CD4-positive, alpha-beta T cell treated with Interleukin-6 for 4 hours (primary cell): ENCODE measurements around the gene SIPA1L3.
"Not testable (repeated sequence)": the region's sequence is repeated elsewhere in the genome, so short reads cannot be mapped to it uniquely, and the experiment has no call there.

Experiments
- DNase-seq: peaks from one replicate; pipeline ENCODE4 v3.0.0-alpha.2; 2020; ENCODE audit warnings: mixed read lengths

The SIPA1L3 gene

GRCh38 chr19:37920591-37921450 is 13.8 kb downstream of the SIPA1L3 start:
- no peak for DNase-seq

GRCh38 chr19:37924573-37924972 is 17.6 kb downstream of the SIPA1L3 start:
- DNase-seq: not testable (repeated sequence)

GRCh38 chr19:37925212-37925611 is 18.2 kb downstream of the SIPA1L3 start:
- DNase-seq: no peak

DNA sequence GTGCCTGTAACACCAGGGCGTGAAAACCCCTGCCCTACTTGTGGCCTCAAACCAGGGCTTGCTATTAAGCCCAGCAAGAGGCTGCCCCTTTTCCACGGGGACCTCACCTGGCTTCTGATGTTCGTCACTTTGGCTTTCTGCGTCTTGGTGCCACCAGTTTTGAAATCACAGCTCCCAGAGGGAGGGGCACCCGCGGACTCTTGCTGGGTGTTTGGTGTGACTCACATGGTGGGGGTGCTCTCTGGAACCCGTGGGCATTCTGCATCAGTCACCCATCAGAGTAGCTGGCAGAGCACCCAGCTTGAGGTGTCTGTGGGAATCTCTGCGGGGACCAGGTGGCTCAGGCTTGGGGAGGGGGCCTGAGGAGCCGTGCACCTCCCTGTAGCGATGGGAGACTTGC is 19.2 kb downstream of the SIPA1L3 start:
- DNase-seq: no peak

- no peak for DNase-seq
Measured at GRCh38 chr19:37926711-37927110, 19.7 kb downstream of the SIPA1L3 start.

DNA sequence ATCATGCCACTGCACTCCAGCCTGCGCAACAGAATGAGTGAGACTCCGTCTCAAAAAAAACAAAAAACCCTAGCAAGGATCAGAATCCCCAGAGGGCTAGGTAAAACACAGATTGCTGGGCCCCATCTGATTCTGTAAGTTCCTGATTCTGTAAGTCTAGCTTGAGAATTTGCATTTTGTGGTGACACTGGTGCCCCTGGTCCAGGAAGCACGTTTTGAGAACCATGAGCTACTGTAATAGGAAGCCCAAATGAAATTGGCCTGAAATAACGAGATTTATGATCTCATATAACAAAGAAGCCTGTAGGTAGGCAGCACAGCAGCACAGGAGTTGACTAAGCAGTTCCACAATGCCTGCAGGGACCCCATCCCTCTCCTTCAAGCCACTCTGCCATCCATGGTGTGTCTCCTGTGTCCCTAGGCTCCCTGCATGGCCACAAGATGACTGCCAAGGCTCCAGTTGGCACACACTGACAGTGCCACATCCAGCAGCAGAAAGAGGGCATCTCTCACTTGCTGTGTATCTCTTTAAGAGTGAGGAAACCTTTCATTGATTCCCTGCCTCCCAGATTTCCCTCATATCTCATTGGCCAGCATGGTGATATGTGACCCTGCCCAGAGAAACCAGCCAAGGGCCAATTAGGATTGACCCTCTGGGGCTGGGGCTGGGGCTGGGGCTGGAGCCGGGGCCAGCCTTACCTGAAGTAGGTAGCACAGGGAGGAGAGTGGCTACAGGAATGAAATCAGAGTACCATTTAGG is 21.7 kb downstream of the SIPA1L3 start:
- no peak for DNase-seq

- no peak for DNase-seq
Measured at GRCh38 chr19:37929355-37929923, 22.4 kb downstream of the SIPA1L3 start.

GRCh38 chr19:37930416-37930815 is 23.4 kb downstream of the SIPA1L3 start:
- no peak for DNase-seq

DNA sequence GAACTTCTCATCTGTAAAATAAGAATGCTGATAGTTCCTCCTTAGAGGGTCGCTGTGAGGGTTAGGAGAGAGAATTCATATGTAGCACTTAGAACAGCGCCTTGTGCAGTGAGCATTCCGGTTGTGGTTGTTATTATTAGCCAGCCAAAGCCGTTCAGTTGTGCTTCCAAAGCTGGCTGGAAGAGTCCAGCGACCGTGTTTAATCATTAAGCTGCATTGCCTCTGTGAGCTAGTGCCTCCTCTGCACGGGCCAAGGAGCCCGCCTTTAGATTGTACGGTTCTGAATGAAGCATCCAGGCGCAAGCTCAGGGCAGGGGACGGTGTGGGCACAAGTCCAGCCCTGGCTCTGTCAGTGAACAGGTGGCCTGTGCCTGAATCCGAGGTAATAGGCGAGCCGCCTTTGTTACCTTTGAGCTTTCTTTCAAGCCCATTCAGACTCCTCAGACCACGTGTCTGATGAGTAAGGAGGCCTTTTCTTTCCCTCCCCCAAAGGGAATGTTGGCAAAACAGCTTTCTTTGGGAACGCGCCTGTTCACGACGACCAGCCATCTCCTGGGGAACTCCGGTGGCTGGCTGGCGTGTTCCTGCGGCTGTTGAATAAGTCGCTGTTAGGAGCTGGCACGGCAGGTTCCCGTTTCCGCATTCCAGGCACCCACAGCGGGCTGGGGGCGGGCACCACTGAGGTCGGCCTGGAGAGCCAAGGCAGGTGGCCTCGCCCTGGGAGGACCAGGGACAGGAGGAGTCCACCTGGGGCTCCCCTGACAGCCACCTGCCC is 25.1 kb downstream of the SIPA1L3 start:
- peak; percentile 9 for DNase-seq

DNA sequence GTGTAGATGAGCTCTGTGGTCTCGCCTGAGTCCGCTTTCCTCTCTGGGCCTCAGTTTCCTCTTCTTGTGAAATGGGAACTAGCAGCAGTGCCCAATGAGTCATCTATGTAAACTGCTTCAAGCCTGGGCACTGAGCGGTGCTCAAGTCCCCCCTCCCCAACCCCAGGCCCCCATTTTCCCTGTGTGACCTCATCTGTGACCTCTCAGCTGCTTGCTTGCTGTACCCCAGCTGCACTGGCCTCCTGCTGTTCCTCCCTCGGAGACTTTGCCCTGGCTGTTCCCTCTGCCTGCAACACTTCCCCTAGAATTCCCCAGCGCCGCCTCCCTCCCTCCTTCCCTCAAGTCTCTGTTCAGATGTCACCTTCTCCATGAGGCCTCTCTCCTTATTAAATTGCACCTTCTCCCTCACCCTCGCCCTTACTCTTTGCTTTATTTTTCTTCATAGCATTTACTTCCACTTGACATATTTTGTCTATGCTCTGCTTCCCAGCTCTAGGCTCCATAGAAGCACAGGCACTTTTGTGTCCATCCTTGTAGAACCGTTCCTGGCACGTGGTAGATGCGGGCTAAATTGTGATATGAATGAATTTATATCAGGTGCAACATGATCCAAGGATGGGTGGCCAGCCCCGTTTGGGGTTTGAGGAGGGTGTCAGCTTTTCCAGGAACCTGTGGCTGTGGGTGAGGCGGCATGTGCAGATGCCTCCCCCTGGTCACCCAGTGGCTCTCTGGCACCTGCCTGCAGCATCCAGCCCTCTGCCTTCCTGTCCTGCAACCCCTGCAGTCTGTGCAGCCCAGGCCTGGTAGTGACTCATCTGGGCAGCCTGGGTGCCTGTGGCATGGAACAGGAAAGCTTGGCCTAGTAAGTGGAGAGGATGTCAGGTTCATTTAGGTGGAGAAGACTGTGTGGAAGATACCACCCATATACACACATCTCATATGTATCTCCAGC is 26.3 kb downstream of the SIPA1L3 start:
- no peak for DNase-seq

DNA sequence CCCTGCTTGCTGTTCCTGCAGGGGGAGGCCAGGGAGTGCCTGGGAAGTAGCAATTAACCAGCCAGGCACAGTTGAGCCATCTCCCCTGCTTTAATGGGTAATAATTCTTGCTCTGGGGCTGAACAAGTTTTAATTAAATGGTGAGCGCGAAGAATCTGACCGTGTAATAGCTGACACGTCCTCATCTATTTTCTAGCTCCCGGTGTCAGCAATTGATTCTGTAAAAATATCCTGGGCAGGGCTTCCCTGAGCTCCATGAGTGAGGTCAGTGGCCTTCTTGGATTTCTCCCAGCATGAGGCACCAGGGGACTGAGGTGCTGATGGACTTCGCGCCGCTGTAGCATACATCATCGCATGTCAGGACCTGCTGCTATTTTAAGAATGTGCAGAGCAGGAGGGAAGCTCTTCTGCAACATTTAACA is 26.9 kb downstream of the SIPA1L3 start:
- no peak for DNase-seq

DNA sequence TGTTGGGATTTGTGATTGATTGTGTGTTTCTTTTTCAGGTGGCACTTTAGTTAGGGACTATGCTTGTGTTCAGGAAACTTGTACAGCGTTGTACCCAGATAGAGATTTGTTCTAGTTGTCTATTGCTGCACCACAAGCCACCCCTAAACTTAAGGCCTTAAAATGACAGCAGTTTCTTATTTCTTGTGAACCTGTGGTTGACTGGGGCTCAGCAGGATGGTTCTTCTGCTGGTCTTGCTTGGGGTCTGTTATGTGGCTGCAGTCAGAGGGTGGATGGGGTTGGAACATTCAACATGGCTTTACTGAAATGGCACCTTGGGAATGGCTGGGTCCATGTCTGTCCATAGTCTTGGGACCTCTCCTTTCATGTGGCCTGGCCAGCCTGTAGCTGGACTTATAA is 28.3 kb downstream of the SIPA1L3 start:
- DNase-seq: no peak

DNA sequence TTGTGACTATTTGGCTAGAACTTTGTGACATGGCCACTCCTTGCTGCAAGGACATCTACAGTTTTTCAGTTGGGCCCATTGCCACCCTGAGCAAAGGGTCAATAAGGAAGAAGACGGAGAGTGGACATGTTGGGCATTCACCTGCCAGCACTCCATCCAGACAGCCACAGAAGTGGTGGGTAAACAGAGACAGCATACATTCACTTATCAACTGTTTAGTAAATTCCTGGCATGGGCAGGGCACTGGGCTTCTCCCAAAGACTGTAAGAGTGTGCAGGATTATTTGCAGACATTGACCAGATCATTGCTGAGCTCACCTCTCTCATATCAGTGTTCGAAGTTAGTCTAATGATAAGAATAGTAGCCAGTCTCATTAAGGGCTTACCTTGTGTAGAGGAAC is 29.2 kb downstream of the SIPA1L3 start:
- DNase-seq: no peak

DNA sequence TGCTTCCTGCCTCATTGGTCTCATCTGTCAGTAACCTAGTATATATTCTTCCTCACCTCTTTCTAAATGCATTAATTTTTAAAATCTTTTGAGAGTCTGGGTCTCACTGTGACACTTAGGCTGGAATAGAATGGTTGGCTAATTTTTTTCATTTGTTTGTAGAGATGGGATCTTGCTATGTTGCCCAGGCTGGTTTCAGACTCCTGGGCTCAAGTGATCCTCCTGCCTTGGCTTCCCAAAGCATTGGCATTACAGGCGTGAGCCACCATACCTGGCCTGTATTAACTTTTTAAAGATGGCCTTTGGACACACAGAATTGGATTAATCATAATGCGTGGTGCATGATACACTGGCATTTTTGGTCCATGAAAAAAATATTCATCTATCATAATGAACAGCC is 29.9 kb downstream of the SIPA1L3 start:
- DNase-seq: no peak

DNA sequence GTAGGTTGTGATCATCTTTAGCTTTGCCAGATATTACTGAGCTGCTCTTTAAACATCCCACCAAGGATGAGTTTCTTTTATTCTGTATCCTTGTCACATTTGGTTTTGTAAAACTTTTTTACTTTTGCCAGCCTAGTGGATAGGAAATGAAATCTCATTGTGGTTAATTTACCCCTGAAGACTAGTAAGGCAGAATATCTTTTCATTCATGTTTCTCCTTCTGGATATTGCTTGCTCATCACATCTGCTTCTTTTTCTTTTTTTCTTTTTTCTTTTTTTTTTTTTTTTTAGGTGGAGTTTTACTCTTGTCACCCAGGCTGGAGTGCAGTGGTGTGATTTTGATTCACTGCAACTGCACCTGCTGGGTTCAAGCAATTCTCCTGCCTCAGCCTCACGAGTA is 31.3 kb downstream of the SIPA1L3 start:
- no peak for DNase-seq

DNA sequence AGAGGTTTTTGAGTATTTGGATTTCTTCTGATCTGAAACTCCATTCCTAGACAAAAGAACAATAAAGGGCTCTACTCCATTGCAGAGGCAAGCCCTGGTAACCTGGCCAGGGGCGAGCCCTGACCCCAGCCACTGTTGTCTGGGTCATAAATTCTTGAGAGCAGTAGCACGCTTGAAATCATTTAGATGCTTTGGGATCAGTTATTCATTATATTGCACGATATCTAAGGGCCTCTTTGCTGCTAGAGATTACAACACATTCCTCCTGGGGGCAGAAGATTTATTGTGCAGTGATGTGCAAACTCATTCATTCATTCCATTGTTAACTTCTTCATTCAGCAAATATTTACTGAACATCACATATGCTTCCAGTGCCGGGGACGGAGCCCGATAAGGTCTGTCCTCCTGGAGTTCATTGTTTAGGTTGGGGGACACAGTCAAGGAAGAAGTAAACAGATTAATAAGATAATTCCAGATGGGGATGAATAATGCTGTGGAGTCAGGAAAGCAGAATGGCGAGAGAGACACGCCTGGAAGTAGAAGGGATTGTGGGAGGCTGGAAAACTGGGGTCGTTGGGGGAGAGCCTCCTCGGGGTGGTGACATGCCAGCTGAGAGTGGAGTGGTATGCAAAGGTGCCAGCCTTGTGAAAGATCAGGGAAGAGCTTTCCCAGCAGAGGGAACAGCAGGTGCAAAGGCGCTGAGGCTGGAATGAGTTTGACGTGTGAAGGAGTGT is 34.9 kb downstream of the SIPA1L3 start:
- no peak for DNase-seq

DNA sequence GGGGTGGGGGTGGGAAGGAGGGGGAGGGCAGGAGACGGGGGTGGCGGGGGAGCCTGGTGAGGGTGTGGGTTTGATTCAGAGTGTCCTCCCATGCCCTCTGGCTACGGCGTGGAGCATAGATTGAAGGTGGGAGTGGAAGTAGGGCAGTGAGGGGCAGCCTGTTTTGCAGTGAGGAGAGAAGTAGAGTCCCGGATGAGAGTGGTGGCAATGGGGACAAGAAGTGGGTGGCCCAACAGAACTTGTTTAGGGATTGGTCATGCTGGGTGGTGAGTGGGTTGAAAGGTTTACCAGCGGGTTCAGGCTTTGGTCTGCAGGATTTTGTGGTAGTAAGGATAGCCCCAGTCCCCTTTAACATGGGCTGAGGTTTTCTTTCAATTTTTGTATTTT is 35.5 kb downstream of the SIPA1L3 start:
- DNase-seq: no peak

DNA sequence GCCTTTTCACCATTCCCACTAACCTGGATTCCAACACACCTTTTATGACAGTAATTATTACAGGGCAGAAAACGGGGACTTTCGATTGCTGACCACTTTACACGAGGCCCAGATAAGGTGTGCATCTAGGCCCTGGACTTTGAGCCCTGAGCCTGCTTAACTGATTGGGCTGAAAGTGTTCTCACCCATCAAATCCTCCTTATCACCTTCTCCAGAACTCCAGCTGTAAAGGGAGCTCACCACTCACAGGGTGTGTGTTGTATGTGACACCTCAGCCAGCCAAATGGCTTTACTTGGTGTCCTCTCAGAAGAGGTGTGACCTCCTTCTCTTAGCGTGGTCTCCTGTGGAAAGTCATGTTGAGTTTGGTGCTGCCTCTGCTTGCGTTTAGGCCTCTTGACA is 36.5 kb downstream of the SIPA1L3 start:
- no peak for DNase-seq

DNA sequence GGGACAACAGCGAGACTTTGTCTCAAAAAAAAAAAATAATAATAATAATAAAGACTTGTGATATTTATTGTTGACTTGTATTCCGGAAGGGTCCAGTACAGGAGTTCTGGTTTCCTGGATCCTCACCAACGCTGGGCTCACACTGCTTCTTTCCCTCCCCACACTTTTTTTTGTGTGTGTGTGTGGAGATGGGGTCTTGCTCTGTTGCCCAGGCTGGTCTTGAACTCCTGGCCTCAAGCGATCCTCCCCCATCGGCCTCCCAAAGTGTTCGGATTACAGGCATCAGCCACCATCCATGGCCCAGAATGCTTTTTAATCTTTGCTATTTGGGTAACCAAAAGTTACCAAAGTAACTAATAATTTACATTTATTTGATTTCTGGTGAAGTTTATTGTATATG is 39.1 kb downstream of the SIPA1L3 start:
- DNase-seq: no peak

GRCh38 chr19:37947778-37948177 is 40.8 kb downstream of the SIPA1L3 start:
- no peak for DNase-seq

DNA sequence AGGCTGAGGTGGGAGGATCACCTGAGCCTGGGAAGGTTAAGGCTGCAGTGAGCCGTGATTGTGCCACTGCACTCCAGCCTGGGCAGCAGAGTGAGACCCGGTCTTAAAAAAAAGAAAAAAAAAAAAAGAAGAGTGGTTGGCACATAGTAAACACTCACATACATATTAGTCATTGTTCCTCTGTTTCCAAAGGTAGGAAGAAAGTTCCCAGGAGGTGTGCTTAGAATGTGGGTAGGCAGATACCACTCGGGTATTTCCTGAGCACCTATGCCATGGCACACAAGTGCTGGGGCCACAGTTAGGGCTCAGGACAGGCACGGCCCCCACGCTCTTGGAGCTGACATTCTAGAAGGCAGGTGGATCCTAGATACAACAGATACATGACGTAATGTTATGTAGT is 41.4 kb downstream of the SIPA1L3 start:
- DNase-seq: no peak
